H1 (cell line): Measurements from ENCODE around the gene FOXP4. TPM values are rescaled to one million over a fixed set of nuclear protein-coding genes. Genes with fewer than 3 reads are reported as not detected.
A peak's percentile ranks its signal among the peaks of the same experiment; 100 is the strongest.

Experiments used
- CTCF ChIA-PET: fragments of 300-600 bp; sonication (Branson Sonifier 250); formaldehyde crosslinking; loops from one replicate; lab custom pipeline; 2021; ENCODE audit not compliant: partially characterized antibody; lab: Charles Lee
- POLR2A ChIA-PET: fragments of 300-600 bp; sonication (Branson Sonifier 250); formaldehyde crosslinking; loops from one replicate; lab custom pipeline; 2021; ENCODE audit warnings: inconsistent platforms; ENCODE audit not compliant: partially characterized antibody; lab: Charles Lee
- DNase-seq, 2 experiments: peaks; one replicate each; pipeline versions ENCODE4 v3.0.0 to v3.0.0-alpha.2; 2010 to 2022; ENCODE audit warnings: low spot score in 2 of 2, low read depth in 1 of 2, mixed read lengths in 1 of 2
- FAIRE-seq: peaks from 2 replicates; lab custom pipeline; 2011; peaks lifted over from hg19 to GRCh38; lab: Jason Lieb, UNC
- H2AFZ ChIP-seq: 2 replicates; pipeline ENCODE4 v1.8.1; 2012; ENCODE audit warnings: low read length, inconsistent platforms
- H2AK5ac ChIP-seq: 2 replicates; pipeline ENCODE4 v1.6.1; 2013; ENCODE audit warnings: low read depth, low read length
- H2BK120ac ChIP-seq: replicated peaks from 2 replicates; pipeline ENCODE3; 2013; ENCODE audit warnings: low read depth, low read length, inconsistent platforms
- H2BK12ac ChIP-seq: 2 replicates; pipeline ENCODE4 v1.6.1; 2013; ENCODE audit warnings: low read depth, low read length
- H2BK15ac ChIP-seq: 2 replicates; pipeline ENCODE4 v1.6.1; 2013; ENCODE audit warnings: low read length
- H2BK20ac ChIP-seq: 2 replicates; pipeline ENCODE4 v1.6.1; 2013; ENCODE audit warnings: low read length
- H2BK5ac ChIP-seq: 2 replicates; pipeline ENCODE4 v1.6.1; 2013; ENCODE audit warnings: low read depth, low read length
- H3K14ac ChIP-seq: 2 replicates; pipeline ENCODE4 v1.6.1; 2013; ENCODE audit warnings: inconsistent platforms; ENCODE audit not compliant: insufficient read length
- H3K18ac ChIP-seq: 2 replicates; pipeline ENCODE4 v1.6.1; 2013; ENCODE audit warnings: low read length; ENCODE audit errors: extremely low read depth
- H3K23ac ChIP-seq: 2 replicates; pipeline ENCODE4 v1.6.1; 2013; ENCODE audit warnings: inconsistent platforms; ENCODE audit not compliant: insufficient read length
- H3K23me2 ChIP-seq: 2 replicates; pipeline ENCODE4 v1.6.1; 2013; ENCODE audit warnings: low read depth, low read length
- H3K27ac ChIP-seq: 2 replicates; pipeline ENCODE4 v1.6.1; 2011; ENCODE audit warnings: low read depth, low read length, inconsistent platforms
- H3K27me3 ChIP-seq, 4 experiments: replicated peaks in 1 of 4; 1 replicate in 1 of 4; 2 replicates in 3 of 4; pipeline versions ENCODE4 v1.6.1 to v1.8.1; 2011 to 2013; ENCODE audit warnings: low read length in 3 of 4, mild to moderate bottlenecking in 3 of 4, inconsistent platforms in 2 of 4, mixed read lengths in 2 of 4, moderate library complexity in 1 of 4; ENCODE audit not compliant: control insufficient read depth in 3 of 4, insufficient read depth in 3 of 4; ENCODE audit errors: extremely low read depth in 1 of 4
- H3K36me3 ChIP-seq, 4 experiments: 2 replicates each; pipeline versions ENCODE4 v1.6.1 to v1.8.1; 2011 to 2013; ENCODE audit warnings: mild to moderate bottlenecking in 4 of 4, low read length in 3 of 4, moderate library complexity in 2 of 4, control low read depth in 1 of 4, inconsistent platforms in 1 of 4; ENCODE audit not compliant: insufficient read depth in 4 of 4, control insufficient read depth in 2 of 4
- H3K4ac ChIP-seq: replicated peaks from 2 replicates; pipeline ENCODE3; 2013; ENCODE audit warnings: low read length, low read depth, mixed read lengths, inconsistent platforms; ENCODE audit not compliant: insufficient read length
- H3K4me1 ChIP-seq, 4 experiments: replicated peaks in 1 of 4; 1 replicate in 1 of 4; 2 replicates in 3 of 4; pipeline versions ENCODE4 v1.6.1 to v1.8.1; 2011 to 2013; ENCODE audit warnings: low read length in 3 of 4, inconsistent platforms in 2 of 4, mixed read lengths in 1 of 4; ENCODE audit not compliant: insufficient read depth in 4 of 4, control insufficient read depth in 3 of 4
- H3K4me2 ChIP-seq, 2 experiments: 2 replicates each; pipeline versions ENCODE4 v1.6.1 to v1.8.1; 2011 to 2013; ENCODE audit warnings: low read depth in 2 of 2, low read length in 2 of 2, control low read depth in 1 of 2, inconsistent platforms in 1 of 2, mild to moderate bottlenecking in 1 of 2; ENCODE audit not compliant: insufficient read depth in 1 of 2
- H3K4me3 ChIP-seq, 4 experiments: fragments of 200-600, 300-600 bp in 1 of 4; sonication (generic), shearing (Covaris generic), sonication (Bioruptor Twin) in 1 of 4; 2 replicates each; pipeline versions ENCODE4 v1.5.1 to v1.8.1; 2011 to 2016; ENCODE audit warnings: low read length in 4 of 4, low read depth in 3 of 4, control low read depth in 2 of 4, inconsistent platforms in 2 of 4, mild to moderate bottlenecking in 2 of 4, mixed read lengths in 1 of 4, moderate library complexity in 1 of 4; ENCODE audit not compliant: insufficient read depth in 2 of 4; ENCODE audit errors: extremely low read depth in 1 of 4
- H3K56ac ChIP-seq: replicated peaks from 2 replicates; pipeline ENCODE3; 2013; ENCODE audit warnings: low read depth, mild to moderate bottlenecking, mixed read lengths, low read length, inconsistent platforms; ENCODE audit not compliant: insufficient read length
- H3K79me1 ChIP-seq: 2 replicates; pipeline ENCODE4 v1.6.1; 2013; ENCODE audit warnings: low read depth, low read length, control low read depth
- H3K79me2 ChIP-seq, 2 experiments: 2 replicates each; pipeline versions ENCODE4 v1.6.1 to v1.8.1; 2012 to 2013; ENCODE audit warnings: low read length in 2 of 2, mild to moderate bottlenecking in 2 of 2, inconsistent platforms in 1 of 2; ENCODE audit not compliant: insufficient read depth in 2 of 2, control insufficient read depth in 1 of 2
- H3K9ac ChIP-seq, 4 experiments: replicated peaks in 1 of 4; 1 replicate in 1 of 4; 2 replicates in 3 of 4; pipeline versions ENCODE4 v1.6.1 to v1.8.1; 2011 to 2013; ENCODE audit warnings: low read depth in 3 of 4, low read length in 3 of 4, control low read depth in 2 of 4, mild to moderate bottlenecking in 2 of 4, moderate library complexity in 2 of 4, inconsistent platforms in 1 of 4; ENCODE audit errors: extremely low read depth in 1 of 4
- H3K9me3 ChIP-seq, 2 experiments: 2 replicates each; pipeline versions ENCODE4 v1.6.1 to v1.8.1; 2012 to 2013; ENCODE audit warnings: mild to moderate bottlenecking in 2 of 2, moderate library complexity in 2 of 2, control low read depth in 1 of 2, inconsistent platforms in 1 of 2, low read depth in 1 of 2, low read length in 1 of 2, mixed read lengths in 1 of 2; ENCODE audit not compliant: insufficient read depth in 2 of 2
- H4K20me1 ChIP-seq, 2 experiments: replicated peaks in 1 of 2; 2 replicates each; pipeline versions ENCODE3 to v1.8.1; 2011 to 2013; ENCODE audit warnings: inconsistent platforms in 2 of 2, low read length in 2 of 2, mild to moderate bottlenecking in 1 of 2; ENCODE audit not compliant: insufficient read depth in 2 of 2, control insufficient read depth in 1 of 2
- H4K5ac ChIP-seq: 2 replicates; pipeline ENCODE4 v1.6.1; 2013; ENCODE audit warnings: low read length, low read depth, mixed read lengths, inconsistent platforms; ENCODE audit not compliant: insufficient read length
- H4K8ac ChIP-seq: 2 replicates; pipeline ENCODE4 v1.8.0; 2013; ENCODE audit warnings: mild to moderate bottlenecking, moderate library complexity, low read length, inconsistent platforms; ENCODE audit not compliant: insufficient read depth; ENCODE audit errors: extremely low read depth
- H4K91ac ChIP-seq: replicated peaks from 2 replicates; pipeline ENCODE3; 2013; ENCODE audit warnings: low read length, mixed read lengths, inconsistent platforms; ENCODE audit not compliant: insufficient read length
- BCL11A ChIP-seq, 2 experiments: IDR thresholded peaks; one replicate each; pipeline ENCODE4 v1.6.1; 2011; ENCODE audit warnings: low read depth in 2 of 2, low read length in 2 of 2, mild to moderate bottlenecking in 2 of 2
- CHD2 ChIP-seq: IDR thresholded peaks from 2 replicates; pipeline ENCODE4 v1.6.1; 2012; ENCODE audit warnings: low read length, improper control_type of control experiment
- CTBP2 ChIP-seq: IDR thresholded peaks from 2 replicates; pipeline ENCODE4 v1.7.0; 2011; ENCODE audit warnings: borderline replicate concordance, mild to moderate bottlenecking, moderate library complexity, mixed read lengths, low read length; ENCODE audit not compliant: insufficient read depth, insufficient read length
- SRF ChIP-seq: IDR thresholded peaks from 2 replicates; pipeline ENCODE4 v1.6.1; 2011; ENCODE audit warnings: mild to moderate bottlenecking, low read depth, low read length, moderate library complexity
- SUZ12 ChIP-seq: fragments of 200-600 bp; sonication (generic); IDR thresholded peaks from 2 replicates; pipeline ENCODE4 v1.6.1; 2012; ENCODE audit warnings: mild to moderate bottlenecking, inconsistent platforms, low read length, moderate library complexity, mixed read lengths
- YY1 ChIP-seq: IDR thresholded peaks from 2 replicates; pipeline ENCODE4 v1.6.1; 2011; ENCODE audit warnings: low read depth, mild to moderate bottlenecking, low read length
- WGBS, 2 experiments: shearing (Covaris generic) in 1 of 2; methylation state at CpG; one replicate each; pipeline versions ENCODE4 v1.1.6 to v1.1.7; 2013 to 2015; ENCODE audit warnings: low lambda C conversion rate in 2 of 2, mixed read lengths in 2 of 2, inconsistent platforms in 1 of 2, low coverage in 1 of 2, missing lambda C conversion rate in 1 of 2; ENCODE audit not compliant: insufficient replicate concordance in 2 of 2, insufficient coverage in 1 of 2, insufficient read length in 1 of 2; ENCODE audit errors: extremely low coverage in 1 of 2, missing lambda C conversion rate in 1 of 2; 5-methylcytosine and 5-hydroxymethylcytosine counted together
- polyA plus RNA-seq, 7 experiments: library from polyadenylated mRNA; depleted of rRNA in 3 of 7; stranded (reverse) in 5 of 7; unstranded in 2 of 7; fragments of >200 nt in 5 of 7; fragments of 200-250 nt in 2 of 7; gene quantifications; 1 replicate in 5 of 7; 2 replicates in 1 of 7; 4 replicates in 1 of 7; pipeline versions ENCODE4 v1.2.1 to v1.2.3, GENCODE V29; 2011 to 2013; ENCODE audit warnings: missing spikeins in 2 of 7, mixed read lengths in 2 of 7
- total RNA-seq: library from RNA; stranded (reverse); fragmentation: NEBNext Ultra II Directional; extraction: Animal tissue kit (Norgen Biotek cat#: 25700); gene quantifications from 2 replicates; pipeline ENCODE4 v1.2.1, GENCODE V29; 2021

FOXP4 gene
- total and polyA plus RNA-seq, 2 of the 8 experiments (the other 6 are each of a cell fraction or from before 2014, with no cell fraction given): 4.8 to 13.3 TPM

DNA sequence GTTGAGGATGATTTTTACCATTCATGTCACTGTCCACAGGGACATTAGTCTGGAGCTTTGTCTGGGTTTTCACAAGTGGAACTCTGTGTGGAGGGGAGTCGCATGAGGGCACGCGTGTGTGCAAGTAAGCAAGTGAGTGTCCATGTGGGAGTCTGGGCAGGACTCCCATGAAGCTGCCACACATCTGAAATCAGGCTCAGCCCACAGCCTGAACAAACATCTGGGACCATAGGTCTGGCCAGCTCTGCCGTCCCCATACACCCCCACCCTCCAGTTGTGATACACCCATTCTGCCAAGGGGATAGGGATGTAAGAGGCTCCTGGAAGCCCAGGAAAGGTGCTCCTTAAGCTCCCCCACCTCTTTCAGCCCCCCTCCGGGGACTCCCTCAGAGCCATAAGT, 17.1 kb upstream of the FOXP4 start:
- CTCF ChIA-PET: interaction anchor here (0.6 to 3.6 kb wide), 13 partner anchors 10 to 161 kb away, joined by 3 to 13 read pairs (median 4); no protein-coding TSS in a partner anchor
- Histone ChIP-seq H3K4me3 (no peak overlapping the region), H2AK5ac (no peak overlapping the region), H3K79me2 (no peaks in the 10 kb centered on the region), H4K5ac (no peak overlapping the region), H3K56ac (no peak overlapping the region), H2AFZ (no peak overlapping the region), H3K23me2 (no peaks in the 10 kb centered on the region), H3K9me3 (no peaks in the 10 kb centered on the region), H2BK15ac (0 out of 2 replicates have a peak overlapping the region, but pooled peaks have one; percentile 25), H2BK5ac (no peak overlapping the region), H3K4me1 (peaks cover 4 to 18% (median 12%) of the 10 kb centered on the region in 4 experiments; a peak in 5 of 7 replicates), H2BK120ac (no peak overlapping the region), H2BK12ac (no peak overlapping the region), H3K27ac (no peak overlapping the region), H3K4me2 (no peak overlapping the region), H3K4ac (no peak overlapping the region), H3K23ac (no peak overlapping the region), H3K79me1 (no peaks in the 10 kb centered on the region), H3K14ac (no peak overlapping the region), H3K9ac (no peak overlapping the region), H4K8ac (no peak overlapping the region; the same call in 1 of the 2 replicates), H4K91ac (no peak overlapping the region), H3K36me3 (no peaks in the 10 kb centered on the region), H3K27me3 (peaks cover 0 to 13% (median 4%) of the 10 kb centered on the region in 4 experiments; a peak in 6 of 7 replicates), H4K20me1 (no peaks in the 10 kb centered on the region), H3K18ac (no peak overlapping the region), H2BK20ac (0 out of 2 replicates have a peak overlapping the region, but pooled peaks have one; percentile 23)
- FAIRE-seq (no peak), DNase-seq (no peak)
- WGBS, 2 experiments: 79% methylated on average over 5 of the region's 5 CpGs; no CpG with 5 or more reads in 1 of the 2 experiments
- TF ChIP-seq BCL11A (IDR thresholded peaks at IDR 0.05; ENCODE audit: low read depth in 2 of 2, low read length in 2 of 2): no peak
- no peak for TF ChIP-seq CHD2
- TF ChIP-seq SRF: no peak
- no peak for TF ChIP-seq SUZ12
- TF ChIP-seq CTBP2: no peak
- no peak for TF ChIP-seq YY1
- POLR2A ChIA-PET: no interaction called here
